H1 (cell line): ENCODE data around the gene DLX5. TPM values are rescaled to one million over a fixed set of nuclear protein-coding genes. Genes with fewer than 3 reads are reported as not detected.

Experiments used
- KDM4A ChIP-seq: IDR thresholded peaks from one replicate; pipeline ENCODE4 v1.7.1; 2012; ENCODE audit warnings: low read depth, mild to moderate bottlenecking, moderate library complexity, low read length, inconsistent platforms; ENCODE audit not compliant: severe bottlenecking
- POU5F1 ChIP-seq: IDR thresholded peaks from 2 replicates; pipeline ENCODE4 v1.6.1; 2011; ENCODE audit warnings: low read depth, mild to moderate bottlenecking, low read length, moderate library complexity
- SUZ12 ChIP-seq: fragments of 200-600 bp; sonication (generic); IDR thresholded peaks from 2 replicates; pipeline ENCODE4 v1.6.1; 2012; ENCODE audit warnings: mild to moderate bottlenecking, inconsistent platforms, low read length, moderate library complexity, mixed read lengths
- polyA plus RNA-seq, 7 experiments: library from polyadenylated mRNA; depleted of rRNA in 3 of 7; stranded (reverse) in 5 of 7; unstranded in 2 of 7; fragments of >200 nt in 5 of 7; fragments of 200-250 nt in 2 of 7; gene quantifications; 1 replicate in 5 of 7; 2 replicates in 1 of 7; 4 replicates in 1 of 7; pipeline versions ENCODE4 v1.2.1 to v1.2.3, GENCODE V29; 2011 to 2013; ENCODE audit warnings: missing spikeins in 2 of 7, mixed read lengths in 2 of 7
- total RNA-seq: library from RNA; stranded (reverse); fragmentation: NEBNext Ultra II Directional; extraction: Animal tissue kit (Norgen Biotek cat#: 25700); gene quantifications from 2 replicates; pipeline ENCODE4 v1.2.1, GENCODE V29; 2021
- TF ChIP-seq, protein P1 (sequence below), 3 experiments: IDR thresholded peaks; 1 replicate in 2 of 3; 2 replicates in 1 of 3; pipeline versions ENCODE4 v1.5.1 to v1.6.1; 2011; ENCODE audit warnings: low read length in 3 of 3, mild to moderate bottlenecking in 3 of 3, inconsistent platforms in 2 of 3, low read depth in 1 of 3, moderate library complexity in 1 of 3; ENCODE audit not compliant: insufficient read depth in 1 of 3; ENCODE audit errors: control extremely low read depth in 1 of 3
- TF ChIP-seq, protein P2 (sequence below): IDR thresholded peaks from 2 replicates; pipeline ENCODE4 v1.6.1; 2012; ENCODE audit warnings: inconsistent platforms

The DLX5 gene
- total and polyA plus RNA-seq, 2 of the 8 experiments (the other 6 are each of a cell fraction or from before 2014, with no cell fraction given) = not detected

- TF ChIP-seq, protein P1, sequence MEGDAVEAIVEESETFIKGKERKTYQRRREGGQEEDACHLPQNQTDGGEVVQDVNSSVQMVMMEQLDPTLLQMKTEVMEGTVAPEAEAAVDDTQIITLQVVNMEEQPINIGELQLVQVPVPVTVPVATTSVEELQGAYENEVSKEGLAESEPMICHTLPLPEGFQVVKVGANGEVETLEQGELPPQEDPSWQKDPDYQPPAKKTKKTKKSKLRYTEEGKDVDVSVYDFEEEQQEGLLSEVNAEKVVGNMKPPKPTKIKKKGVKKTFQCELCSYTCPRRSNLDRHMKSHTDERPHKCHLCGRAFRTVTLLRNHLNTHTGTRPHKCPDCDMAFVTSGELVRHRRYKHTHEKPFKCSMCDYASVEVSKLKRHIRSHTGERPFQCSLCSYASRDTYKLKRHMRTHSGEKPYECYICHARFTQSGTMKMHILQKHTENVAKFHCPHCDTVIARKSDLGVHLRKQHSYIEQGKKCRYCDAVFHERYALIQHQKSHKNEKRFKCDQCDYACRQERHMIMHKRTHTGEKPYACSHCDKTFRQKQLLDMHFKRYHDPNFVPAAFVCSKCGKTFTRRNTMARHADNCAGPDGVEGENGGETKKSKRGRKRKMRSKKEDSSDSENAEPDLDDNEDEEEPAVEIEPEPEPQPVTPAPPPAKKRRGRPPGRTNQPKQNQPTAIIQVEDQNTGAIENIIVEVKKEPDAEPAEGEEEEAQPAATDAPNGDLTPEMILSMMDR (IDR thresholded peaks at IDR 0.05; ENCODE audit: control extremely low read depth in 1 of 3, insufficient read depth in 1 of 3, low read depth in 1 of 3, low read length in 3 of 3) = peak in 2 of 3 experiments; percentile 3 to 9; a peak in 2 of 4 replicates
- TF ChIP-seq, protein P2, sequence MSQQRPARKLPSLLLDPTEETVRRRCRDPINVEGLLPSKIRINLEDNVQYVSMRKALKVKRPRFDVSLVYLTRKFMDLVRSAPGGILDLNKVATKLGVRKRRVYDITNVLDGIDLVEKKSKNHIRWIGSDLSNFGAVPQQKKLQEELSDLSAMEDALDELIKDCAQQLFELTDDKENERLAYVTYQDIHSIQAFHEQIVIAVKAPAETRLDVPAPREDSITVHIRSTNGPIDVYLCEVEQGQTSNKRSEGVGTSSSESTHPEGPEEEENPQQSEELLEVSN = peak; percentile 50; the same call in 1 of the 2 replicates
- TF ChIP-seq SUZ12 (peak; percentile 93), POU5F1 (no peak), KDM4A (peak; percentile 76)
Observed at GRCh38 chr7:97020996-97021746, 3.5 kb downstream of the DLX5 start (continued).
